ENCODE results near the gene PRSS38.

Gene PRSS38

DNA sequence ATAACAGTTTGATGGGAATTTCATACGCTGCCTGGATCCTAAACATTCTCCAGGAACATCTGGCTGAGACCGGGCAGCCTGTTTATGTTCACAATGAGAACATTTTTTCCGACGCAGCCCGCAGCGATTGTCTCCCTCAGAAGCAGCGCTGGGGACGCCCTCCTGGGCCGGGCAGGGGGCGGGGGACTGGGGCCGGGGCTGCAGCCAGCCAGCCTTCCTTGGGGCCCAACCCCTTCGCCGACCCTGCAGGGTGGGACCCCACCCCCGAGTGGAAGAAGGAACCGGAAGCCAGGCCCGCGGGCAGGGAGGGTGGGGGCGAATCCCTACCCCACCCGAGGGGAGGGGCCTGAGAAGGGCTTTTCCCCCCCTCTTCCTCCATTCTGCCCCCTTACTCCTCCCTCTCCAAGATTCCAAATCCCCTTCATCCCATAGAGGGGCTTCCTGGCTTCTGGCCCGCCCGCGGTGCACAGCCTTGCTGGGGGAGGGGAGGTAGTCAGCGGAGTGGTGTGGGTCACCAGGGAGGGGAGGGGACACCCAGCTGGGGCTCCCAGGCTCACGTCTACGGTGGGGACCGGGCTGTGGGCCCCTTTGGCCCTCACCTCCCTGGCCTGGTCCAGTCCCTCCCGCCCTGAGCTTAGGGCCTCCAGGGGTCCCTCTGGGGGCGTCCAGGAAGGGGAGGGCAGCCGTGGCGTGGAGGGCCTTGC is 71.7 kb downstream of the PRSS38 start:
- TF ChIP-seq, protein P1, sequence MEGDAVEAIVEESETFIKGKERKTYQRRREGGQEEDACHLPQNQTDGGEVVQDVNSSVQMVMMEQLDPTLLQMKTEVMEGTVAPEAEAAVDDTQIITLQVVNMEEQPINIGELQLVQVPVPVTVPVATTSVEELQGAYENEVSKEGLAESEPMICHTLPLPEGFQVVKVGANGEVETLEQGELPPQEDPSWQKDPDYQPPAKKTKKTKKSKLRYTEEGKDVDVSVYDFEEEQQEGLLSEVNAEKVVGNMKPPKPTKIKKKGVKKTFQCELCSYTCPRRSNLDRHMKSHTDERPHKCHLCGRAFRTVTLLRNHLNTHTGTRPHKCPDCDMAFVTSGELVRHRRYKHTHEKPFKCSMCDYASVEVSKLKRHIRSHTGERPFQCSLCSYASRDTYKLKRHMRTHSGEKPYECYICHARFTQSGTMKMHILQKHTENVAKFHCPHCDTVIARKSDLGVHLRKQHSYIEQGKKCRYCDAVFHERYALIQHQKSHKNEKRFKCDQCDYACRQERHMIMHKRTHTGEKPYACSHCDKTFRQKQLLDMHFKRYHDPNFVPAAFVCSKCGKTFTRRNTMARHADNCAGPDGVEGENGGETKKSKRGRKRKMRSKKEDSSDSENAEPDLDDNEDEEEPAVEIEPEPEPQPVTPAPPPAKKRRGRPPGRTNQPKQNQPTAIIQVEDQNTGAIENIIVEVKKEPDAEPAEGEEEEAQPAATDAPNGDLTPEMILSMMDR (IDR thresholded peaks at IDR 0.05) = no peak

DNA sequence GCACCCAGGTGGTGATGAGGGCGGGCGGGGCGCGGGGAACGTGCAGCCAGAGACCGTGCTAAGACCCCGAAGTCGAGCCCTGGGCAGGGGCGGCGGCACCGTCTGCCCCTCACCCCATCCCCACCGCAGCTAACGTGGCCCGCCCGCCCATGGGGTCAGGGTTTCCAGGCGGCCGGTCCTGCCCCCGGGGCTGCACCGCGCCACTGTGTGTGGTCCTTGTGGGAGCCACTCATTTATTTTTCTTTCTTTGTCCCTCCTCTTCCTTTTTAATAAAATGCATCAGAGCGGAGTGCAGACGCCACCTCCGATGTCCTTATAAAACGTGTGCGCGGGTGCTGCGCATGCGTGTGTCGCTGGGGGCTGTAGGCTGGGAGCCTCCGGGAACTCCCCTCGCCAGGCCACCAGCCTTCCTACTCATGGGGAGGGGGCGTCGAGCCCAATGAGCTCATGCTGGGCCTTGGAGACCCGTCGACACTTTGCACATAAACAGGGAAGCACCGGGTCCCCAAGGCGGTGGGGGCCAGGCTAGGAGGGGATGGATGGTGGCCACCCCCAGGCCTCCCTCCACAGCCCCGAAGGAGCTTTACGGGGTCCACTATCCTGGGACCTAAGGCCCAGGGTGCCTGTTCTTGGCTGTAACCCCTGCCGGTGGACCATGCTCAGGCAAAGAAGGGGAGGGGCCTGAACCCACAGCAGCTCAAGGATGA is 72.4 kb downstream of the PRSS38 start:
- TF ChIP-seq, protein P1 (IDR thresholded peaks at IDR 0.05) = no peak

DNA sequence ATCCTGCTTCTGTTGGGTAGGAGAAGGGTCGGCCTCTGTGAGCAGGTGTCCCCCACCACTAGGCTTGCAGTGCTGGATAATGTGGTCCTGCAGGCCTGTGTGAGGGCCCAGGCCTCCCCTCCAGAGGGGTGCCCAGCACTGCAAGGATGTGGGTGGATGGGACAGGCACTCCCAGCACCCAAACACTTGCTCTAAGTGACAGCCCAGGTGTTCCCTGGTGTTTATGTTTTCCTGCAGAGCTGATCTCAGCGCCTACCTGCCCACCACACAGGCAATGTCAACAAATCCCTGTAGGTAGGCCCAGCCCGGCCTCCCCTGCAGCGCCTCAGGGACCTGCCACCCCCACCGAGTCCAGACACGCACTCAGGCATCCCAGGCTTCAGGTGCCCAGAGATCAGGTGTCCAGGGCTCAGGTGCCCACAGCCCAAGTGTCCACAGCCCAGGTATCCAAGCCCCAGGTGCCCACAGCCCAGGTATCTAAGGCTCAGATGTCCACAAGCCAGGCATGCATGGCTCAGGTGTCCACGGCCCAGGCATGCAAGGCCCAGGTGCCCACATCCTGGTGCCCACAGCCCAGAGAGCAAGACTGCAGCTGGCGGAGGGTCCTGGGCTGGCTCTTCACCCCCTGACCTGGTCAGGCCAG is 73.0 kb downstream of the PRSS38 start:
- TF ChIP-seq, protein P1 (IDR thresholded peaks at IDR 0.05) = no peak

DNA sequence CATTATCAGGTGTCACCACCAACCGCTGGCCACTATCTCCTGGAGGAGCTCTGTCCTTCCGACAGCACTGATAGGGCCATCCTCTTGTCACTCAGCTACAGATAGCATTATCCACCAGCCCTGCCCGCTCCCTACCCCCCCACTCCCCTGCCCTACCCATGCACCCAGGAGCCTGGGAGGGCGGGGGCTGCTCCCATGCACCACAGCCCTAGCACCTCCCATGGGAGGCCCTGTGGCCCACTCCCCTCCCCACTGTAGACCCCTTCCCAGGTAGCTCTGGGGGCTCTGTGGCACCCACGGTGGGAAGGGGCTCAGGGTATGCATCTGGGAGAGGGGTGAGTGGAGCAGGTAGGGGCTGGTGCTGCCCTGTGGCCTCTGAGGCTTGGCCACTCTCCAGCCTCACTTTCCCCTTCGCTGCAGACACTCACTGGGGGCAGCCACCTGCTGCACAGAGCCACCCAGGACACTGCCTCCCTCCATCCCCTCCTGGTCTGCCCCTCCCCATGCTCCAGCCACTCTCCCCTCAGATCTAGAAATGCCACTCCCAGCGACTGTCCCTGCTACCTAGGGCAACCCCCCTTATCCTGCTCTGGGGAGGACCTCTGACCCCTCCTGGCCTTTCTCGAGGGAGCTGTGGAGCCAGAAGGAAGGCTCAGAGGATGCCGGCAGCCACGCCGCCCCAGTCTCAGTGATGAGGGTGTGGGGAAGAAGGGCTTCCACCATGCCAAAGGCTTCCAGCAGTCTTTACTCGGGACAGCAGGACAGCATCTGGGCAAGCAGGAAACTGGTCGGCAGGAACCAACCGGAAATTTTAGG is 73.8 kb downstream of the PRSS38 start:
- TF ChIP-seq, protein P1 (IDR thresholded peaks at IDR 0.05) = no peak

DNA sequence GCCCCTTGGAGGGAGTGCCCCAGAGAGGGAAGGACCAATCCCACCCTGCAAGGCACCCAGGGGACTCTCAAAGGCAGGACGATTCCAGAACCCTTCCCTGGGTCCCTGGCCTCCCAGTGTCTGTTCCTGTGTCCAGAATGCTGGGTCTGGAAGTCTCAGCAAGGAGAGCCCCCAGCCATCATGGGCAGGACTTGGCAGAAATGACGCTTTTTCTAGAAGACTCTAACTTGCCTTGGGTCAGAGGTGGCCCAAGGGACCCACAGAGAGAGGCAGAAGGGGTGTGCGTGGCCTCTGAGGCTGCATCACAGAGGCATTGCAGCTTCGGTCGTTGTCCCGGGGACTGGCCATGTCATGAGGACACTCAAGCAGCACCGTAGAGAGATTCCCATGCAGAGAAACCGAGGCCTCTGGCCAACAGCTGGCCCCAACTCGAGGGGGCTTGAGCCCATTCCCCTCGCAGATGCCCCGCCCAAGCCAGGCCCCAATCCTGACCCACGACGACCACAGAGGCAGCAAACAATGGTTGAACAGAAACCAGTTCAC is 74.5 kb downstream of the PRSS38 start:
- TF ChIP-seq, protein P1 (IDR thresholded peaks at IDR 0.05) = no peak

DNA sequence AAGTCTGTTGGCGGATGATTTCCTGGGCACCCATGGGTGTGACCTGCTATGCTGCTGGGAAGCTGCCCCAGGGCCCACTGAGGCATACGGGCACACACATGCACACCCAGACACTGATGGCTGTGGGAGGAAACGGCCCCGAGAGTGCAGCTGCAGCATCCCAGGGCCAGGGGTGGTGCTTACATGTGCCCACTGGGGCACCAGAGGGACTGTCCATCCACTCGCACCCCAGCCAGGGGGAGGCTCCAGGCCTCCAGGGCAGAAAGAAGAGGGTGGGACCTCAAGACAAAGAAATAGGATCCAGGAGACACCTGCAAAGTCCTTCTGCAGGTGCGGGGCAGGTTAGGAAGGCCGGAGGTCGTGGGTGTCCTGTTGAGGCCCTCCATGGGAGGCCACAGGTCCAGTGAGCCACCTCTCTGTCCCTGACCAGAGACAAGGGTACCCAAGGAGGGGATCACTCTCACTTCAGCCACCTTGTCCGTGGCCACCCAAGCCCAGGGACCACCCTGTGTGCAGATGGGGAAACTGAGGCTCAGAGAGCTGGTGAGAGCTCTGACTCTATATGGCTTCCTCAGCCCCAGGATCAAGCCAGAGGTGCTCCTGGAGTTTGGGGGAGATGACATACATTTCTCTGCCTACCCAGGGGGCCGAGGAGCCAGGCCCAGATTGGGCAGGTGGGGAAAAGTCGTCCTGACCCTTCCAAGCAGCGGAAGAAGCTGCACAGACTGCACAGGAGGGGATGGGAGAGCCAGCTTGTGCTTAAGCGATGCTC is 75.2 kb downstream of the PRSS38 start:
- TF ChIP-seq, protein P1 (IDR thresholded peaks at IDR 0.05) = no peak
